GM21576 (cell line): Measurements from ENCODE around the gene KRTAP4-12.
"Not testable (repeated sequence)": the region's sequence is repeated elsewhere in the genome, so short reads cannot be mapped to it uniquely, and the experiment has no call there.

Experiments used
- ATAC-seq: cut with Tn5 transposase; IDR thresholded peaks from one replicate; pipeline ENCODE4 v1.9.1; 2021; ENCODE audit warnings: mild to moderate bottlenecking, moderate library complexity; ENCODE audit not compliant: unreplicated experiment

The KRTAP4-12 gene

DNA sequence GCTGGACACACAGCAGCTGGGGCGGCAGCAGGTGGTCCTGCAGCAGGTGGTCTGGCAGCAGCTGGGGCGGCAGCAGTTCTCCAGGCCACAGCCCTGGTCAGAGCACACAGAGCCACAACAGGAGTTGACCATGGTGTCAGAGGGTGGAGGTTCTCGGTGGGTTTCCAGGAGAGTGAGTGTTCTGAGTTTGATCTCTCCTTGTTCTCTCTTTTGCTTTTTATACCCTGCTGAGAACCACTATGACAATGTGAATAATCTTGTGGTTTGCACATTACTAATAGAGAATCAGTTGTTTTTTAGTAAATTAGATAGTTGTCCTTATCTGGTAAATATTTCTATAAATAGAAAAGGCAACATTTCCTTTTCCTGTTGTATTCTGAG lies at the start of gene KRTAP4-12:
Gene KRTAP4-12, minus strand, starts transcription at position 192 of the 381 bp plus-strand sequence. Its CDS starts 60 bp downstream, at position 132.
- ATAC-seq = not testable (repeated sequence)

- no peak for ATAC-seq
Observed at GRCh38 chr17:41171886-41172285, 47.9 kb upstream of the KRTAP4-12 start.

DNA sequence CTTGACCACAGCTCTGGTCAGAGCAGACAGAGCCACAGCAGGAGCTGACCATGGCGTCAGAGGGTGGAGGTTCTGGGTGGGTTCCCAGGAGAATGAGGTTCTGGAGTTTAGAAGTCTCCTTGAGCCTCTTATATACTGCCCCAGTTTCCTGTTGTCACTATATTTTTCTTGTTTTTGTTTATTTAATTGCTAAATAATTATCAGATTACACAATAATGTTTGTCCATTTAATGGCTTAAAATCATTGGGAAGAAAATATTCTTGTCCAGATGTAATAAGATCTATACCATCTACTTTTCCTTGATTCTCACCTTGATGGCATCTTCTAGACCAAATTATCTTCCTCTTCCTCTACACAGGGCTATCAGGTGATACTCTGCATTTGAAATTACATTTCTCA lies 44.1 kb upstream of the KRTAP4-12 start, which contains the start of gene KRTAP4-3:
Gene KRTAP4-3, minus strand, starts transcription at position 101 of the 400 bp plus-strand sequence. Its CDS starts 49 bp downstream, at position 52.
- ATAC-seq = no peak

DNA sequence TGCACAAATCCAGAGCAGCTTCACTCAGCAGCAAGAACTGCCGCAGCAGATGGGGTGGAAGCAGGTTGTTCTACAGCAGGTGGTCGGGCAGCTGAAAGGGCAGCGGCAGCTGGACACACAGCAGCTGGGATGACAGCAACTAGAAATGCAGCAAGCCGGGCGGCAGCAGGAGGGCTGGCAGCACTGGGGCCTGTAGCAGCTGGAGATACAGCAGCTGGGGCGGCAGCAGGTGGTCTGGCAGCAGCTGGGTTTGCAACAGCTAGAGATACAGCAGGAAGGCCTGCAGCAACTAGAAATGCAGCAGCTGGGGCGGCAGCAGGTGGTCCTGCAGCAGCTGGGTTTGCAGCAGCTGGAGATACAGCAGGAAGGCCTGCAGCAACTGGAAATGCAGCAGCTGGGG lies 43.6 kb upstream of the KRTAP4-12 start:
- ATAC-seq = no peak

DNA sequence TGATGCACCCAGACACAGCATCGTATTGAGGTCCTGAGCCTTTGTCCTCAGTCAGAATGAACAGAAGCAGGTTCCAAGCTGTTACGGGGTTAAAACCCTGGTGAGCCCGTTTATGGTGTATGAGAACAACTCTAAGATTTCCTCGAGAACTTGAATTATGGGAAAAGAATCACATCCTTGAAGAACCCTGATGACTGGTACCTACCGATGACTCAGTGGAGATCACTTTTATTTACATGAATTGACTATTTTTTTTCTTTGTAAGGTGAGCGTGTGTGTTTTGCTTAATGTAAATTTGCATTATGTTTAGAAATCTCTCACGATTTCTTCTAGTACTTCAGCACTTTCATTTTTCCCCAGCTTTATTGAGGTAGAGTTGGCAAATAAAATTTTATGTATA lies 39.8 kb upstream of the KRTAP4-12 start:
- ATAC-seq = no peak

DNA sequence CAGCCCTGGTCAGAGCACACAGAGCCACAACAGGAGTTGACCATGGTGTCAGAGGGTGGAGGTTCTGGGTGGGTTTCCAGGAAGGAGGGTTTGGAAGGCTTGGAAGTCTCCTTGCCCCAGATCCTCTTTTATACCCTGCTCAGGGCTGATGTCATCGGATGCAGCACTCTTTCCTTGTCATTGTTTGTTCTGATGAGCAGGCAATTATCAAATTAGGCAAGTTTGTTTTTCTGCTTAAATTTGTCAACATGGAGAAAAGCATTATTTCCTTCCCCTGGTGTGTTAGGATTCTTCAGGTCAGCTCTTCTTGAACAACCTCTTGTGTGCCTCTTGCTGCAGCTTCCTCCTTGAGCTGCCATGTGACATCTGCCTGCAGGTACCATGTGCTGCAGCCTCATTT lies 36.7 kb upstream of the KRTAP4-12 start, which contains the start of gene KRTAP4-4:
Gene KRTAP4-4, minus strand, starts transcription at position 101 of the 400 bp plus-strand sequence. Its CDS starts 57 bp downstream, at position 44.
- no peak for ATAC-seq

GRCh38 chr17:41160190-41160589 lies 36.2 kb upstream of the KRTAP4-12 start:
- not testable (repeated sequence) for ATAC-seq

DNA sequence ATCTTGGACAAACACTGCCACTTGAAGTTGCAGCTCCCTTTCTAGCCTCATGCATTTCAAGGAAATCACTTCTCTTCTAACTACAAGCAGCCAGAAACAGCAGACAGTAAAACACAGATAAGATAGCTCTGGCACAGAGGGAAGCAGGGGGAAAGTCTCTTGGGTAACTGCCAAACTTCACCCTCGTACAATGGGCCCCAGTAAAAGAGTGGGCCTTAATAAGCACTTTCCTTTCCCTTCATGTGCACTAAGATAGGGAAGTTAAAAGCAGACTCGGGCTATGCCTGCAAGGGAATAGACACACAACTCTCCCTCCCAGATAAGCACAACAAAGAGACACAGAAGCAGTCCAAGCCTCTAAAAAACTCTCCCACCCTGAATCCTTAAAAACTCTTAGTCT lies 29.9 kb upstream of the KRTAP4-12 start:
- no peak for ATAC-seq

GRCh38 chr17:41151525-41151924 lies 27.5 kb upstream of the KRTAP4-12 start:
- no peak for ATAC-seq

DNA sequence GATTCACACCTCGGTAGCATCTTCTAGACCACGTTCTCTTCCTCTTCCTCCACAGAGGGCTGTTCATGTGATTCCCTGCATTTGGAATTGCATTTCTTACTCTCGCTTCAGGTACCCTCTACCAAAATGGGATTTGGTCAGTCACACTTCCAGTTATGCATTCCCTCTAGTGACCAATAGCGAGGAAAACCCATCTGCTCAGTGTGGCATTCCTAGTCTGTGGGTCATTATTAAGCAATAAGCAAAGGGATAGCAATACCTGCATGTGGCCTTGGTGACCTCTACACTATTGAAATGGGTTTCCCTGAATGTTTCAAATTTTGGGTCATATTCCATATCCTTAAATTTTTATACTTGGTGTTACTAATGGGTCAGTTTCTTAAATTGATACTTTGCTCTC lies 26.0 kb upstream of the KRTAP4-12 start:
- ATAC-seq = no peak

DNA sequence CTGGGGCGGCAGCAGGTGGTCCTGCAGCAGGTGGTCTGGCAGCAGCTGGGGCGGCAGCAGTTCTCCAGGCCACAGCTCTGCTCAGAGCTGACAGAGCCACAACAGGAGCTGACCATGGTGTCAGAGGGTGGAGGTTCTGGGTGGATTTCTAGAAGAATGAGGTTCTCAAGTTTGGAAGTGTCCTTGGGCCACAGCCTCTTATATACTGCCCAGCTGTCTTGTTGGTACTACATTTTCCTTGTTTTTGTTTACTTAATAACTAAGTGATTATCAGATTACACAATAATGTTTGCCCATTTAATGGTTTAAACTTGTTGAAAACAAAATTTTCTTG lies 25.6 kb upstream of the KRTAP4-12 start, which contains the start of gene KRTAP4-5:
Gene KRTAP4-5, minus strand, starts transcription at position 174 of the 334 bp plus-strand sequence. Its CDS starts 58 bp downstream, at position 116.
- no peak for ATAC-seq

GRCh38 chr17:41148971-41149651 lies 25.1 kb upstream of the KRTAP4-12 start:
- not testable (repeated sequence) for ATAC-seq

- no peak for ATAC-seq
Observed at GRCh38 chr17:41147531-41148204, 23.7 kb upstream of the KRTAP4-12 start.

GRCh38 chr17:41145261-41145660 lies 21.3 kb upstream of the KRTAP4-12 start:
- ATAC-seq = no peak

- ATAC-seq = no peak
Observed at GRCh38 chr17:41144846-41145245, 20.9 kb upstream of the KRTAP4-12 start.

DNA sequence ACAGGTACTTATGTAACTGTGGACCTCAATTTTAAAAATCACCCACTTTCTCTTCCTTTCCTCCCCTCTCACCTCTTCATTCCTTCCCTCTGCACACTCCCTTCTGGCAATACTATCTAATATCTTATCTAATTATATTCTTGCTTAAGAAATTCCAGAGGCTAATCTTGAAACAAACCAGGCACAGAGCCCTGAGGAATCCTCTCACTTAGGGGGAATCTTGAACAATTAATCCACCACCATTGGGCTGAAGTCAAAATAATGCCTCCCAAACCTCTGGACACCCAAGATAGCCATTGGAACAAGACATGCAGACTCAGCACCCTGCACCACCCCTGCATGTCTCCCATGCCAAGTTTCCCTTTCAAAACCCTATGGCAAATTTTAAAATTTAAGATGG lies 17.4 kb upstream of the KRTAP4-12 start:
- no peak for ATAC-seq

DNA sequence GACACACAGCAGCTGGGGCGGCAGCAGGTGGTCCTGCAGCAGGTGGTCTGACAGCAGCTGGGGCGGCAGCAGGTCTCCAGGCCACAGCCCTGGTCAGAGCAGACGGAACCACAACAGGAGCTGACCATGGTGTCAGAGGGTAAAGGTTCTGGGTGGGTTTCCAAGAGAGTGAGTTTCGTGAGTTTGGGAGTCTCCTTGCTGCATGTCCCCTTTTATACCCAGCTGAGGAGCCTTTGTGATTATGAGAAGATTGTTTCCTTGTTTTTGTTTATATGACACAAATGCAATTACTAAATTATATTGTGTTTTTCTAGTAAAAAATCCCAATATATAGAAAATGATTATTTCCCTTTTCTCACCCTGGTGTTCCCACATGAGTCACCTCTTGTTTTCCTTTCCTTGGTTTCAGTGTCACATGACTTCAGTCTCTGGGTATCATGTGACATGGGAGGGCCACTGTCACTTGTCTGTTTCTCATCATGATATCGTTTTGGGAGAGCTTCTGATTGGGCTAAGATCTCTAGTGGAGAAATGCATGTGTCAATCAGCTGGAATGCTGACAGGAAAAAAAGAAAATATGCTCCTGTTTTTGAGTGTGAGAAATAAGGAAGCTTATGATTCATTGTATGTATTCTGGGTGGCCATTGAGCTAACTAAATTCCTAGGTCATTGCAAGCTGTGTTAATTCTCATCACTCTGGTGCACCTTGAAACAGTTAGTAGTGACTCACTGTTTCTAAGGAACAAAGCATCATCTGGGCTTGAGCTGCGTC lies 16.6 kb upstream of the KRTAP4-12 start, which contains the start of gene KRTAP4-6:
Gene KRTAP4-6, minus strand, starts transcription at position 185 of the 772 bp plus-strand sequence. Its CDS starts 57 bp downstream, at position 128.
- ATAC-seq = no peak

DNA sequence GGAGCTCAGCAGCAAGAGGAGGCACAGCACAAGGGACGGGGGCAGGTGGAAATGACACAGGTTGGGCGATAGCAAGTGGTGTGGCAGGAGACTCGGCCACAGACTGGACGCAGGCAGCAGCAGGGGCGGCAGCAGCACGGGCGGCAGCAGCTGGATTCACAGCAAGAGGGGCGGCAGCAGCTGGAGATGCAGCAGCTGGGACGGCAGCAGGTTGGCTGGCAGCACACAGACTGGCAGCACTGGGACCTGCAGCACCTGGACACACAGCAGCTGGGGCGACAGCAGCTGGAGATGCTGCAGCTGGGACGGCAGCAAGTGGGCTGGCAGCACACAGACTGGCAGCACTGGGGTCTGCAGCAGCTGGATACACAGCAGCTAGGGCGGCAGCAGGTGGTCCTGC lies 15.9 kb upstream of the KRTAP4-12 start:
- ATAC-seq = not testable (repeated sequence)

GRCh38 chr17:41133880-41134735 lies 10.1 kb upstream of the KRTAP4-12 start:
- ATAC-seq = no peak

GRCh38 chr17:41131979-41132378 lies 8.0 kb upstream of the KRTAP4-12 start:
- no peak for ATAC-seq
